Measurements from ENCODE around the gene CUEDC2.

The CUEDC2 gene

GRCh38 chr10:102407425-102408130 is 24.8 kb downstream of the CUEDC2 start:
- no peaks in the 10 kb centered on the region for H3K36me3 ChIP-seq (ENCODE audit: control insufficient read depth in 2 of 2, insufficient read depth in 1 of 2, low read length in 2 of 2)
- H3K4me3 ChIP-seq (ENCODE audit: low read depth, low read length), result no peak overlapping the region
- no peaks in the 10 kb centered on the region; the same call in 1 of the 2 replicates for H3K4me1 ChIP-seq (ENCODE audit: control insufficient read depth, insufficient read depth, low read length)
- POLR2A ChIA-PET, result interaction anchor here (1.1 kb wide), 1 partner anchor 13 kb away, joined by 4 read pairs; the partner anchor contains the start of gene FBXL15
- no peaks in the 10 kb centered on the region for H3K9me3 ChIP-seq (ENCODE audit: control insufficient read depth, insufficient read depth, low read depth, low read length)
- H3K27ac ChIP-seq (ENCODE audit: extremely low read depth, low read depth, low read length), result no peak overlapping the region
- CTCF ChIA-PET, result interaction anchor here (0.5 to 7.2 kb wide), 5 partner anchors 8 to 179 kb away, joined by 3 to 41 read pairs (median 4); no protein-coding TSS in a partner anchor
- TF ChIP-seq ATF2 (tag by site-specific recombination; IDR thresholded peaks at IDR 0.05; ENCODE audit: low read depth) (no peak), OVOL3 (tag by site-specific recombination; IDR thresholded peaks at IDR 0.05) (no peak), ZBTB6 (tag by site-specific recombination; IDR thresholded peaks at IDR 0.05) (no peak)

GRCh38 chr10:102406815-102407214 is 25.6 kb downstream of the CUEDC2 start:
- Histone ChIP-seq H3K36me3 (ENCODE audit: control insufficient read depth in 2 of 2, insufficient read depth in 1 of 2, low read length in 2 of 2) (peaks cover 0 to under 1% of the 10 kb centered on the region in 2 experiments; a peak in 1 of 3 replicates), H3K4me1 (ENCODE audit: control insufficient read depth, insufficient read depth, low read length) (no peaks in the 10 kb centered on the region; the same call in 1 of the 2 replicates), H3K9me3 (ENCODE audit: control insufficient read depth, insufficient read depth, low read depth, low read length) (no peaks in the 10 kb centered on the region), H3K4me3 (ENCODE audit: low read depth, low read length) (no peak overlapping the region), H3K27ac (ENCODE audit: extremely low read depth, low read depth, low read length) (no peak overlapping the region)
- ChIA-PET CTCF (interaction anchor here (0.7 to 7.2 kb wide), 2 partner anchors 13 to 17 kb away, joined by 3 to 41 read pairs; no protein-coding TSS in a partner anchor), POLR2A (interaction anchor here (0.6 to 1.1 kb wide), 3 partner anchors 14 to 35 kb away, joined by 3 to 4 read pairs (median 4); partner anchors contain the start of gene FBXL15)
- TF ChIP-seq ZNF140 (tag by site-specific recombination; IDR thresholded peaks at IDR 0.05), result no peak
- TF ChIP-seq ZNF37A (tag by site-specific recombination; IDR thresholded peaks at IDR 0.05), result no peak
- TF ChIP-seq HIC1 (tag by site-specific recombination; IDR thresholded peaks at IDR 0.05), result no peak
- no peak for TF ChIP-seq ZNF202 (tag by site-specific recombination; IDR thresholded peaks at IDR 0.05; ENCODE audit: borderline replicate concordance)
- TF ChIP-seq ZNF366 (tag by site-specific recombination; conservative IDR thresholded peaks at IDR 0.05), result no peak

- Histone ChIP-seq H3K4me3 (ENCODE audit: low read depth, low read length) (no peak overlapping the region), H3K4me1 (ENCODE audit: control insufficient read depth, insufficient read depth, low read length) (no peaks in the 10 kb centered on the region; the same call in 1 of the 2 replicates), H3K27ac (ENCODE audit: extremely low read depth, low read depth, low read length) (no peak overlapping the region), H3K9me3 (ENCODE audit: control insufficient read depth, insufficient read depth, low read depth, low read length) (no peaks in the 10 kb centered on the region), H3K36me3 (ENCODE audit: control insufficient read depth in 2 of 2, insufficient read depth in 1 of 2, low read length in 2 of 2) (peaks cover 0 to 8% of the 10 kb centered on the region in 2 experiments; a peak in 1 of 3 replicates)
- ChIA-PET POLR2A (interaction anchor here (0.7 kb wide), 1 partner anchor 20 kb away, joined by 3 read pairs; no protein-coding TSS in a partner anchor), CTCF (interaction anchor here (0.9 to 7.2 kb wide), 6 partner anchors 10 to 239 kb away, joined by 3 to 41 read pairs (median 3); partner anchors contain the start of gene FBXL15)
- TF ChIP-seq GLIS1 (tag by site-specific recombination; IDR thresholded peaks at IDR 0.05), result peak; percentile 44; the same call in 1 of the 2 replicates
- peak; percentile 44 for TF ChIP-seq GLIS2 (tag by site-specific recombination; IDR thresholded peaks at IDR 0.05)
- TF ChIP-seq BCL11B (tag by site-specific recombination; IDR thresholded peaks at IDR 0.05; ENCODE audit: low read depth), result no peak
Observed at GRCh38 chr10:102405632-102406031, 26.7 kb downstream of the CUEDC2 start.
